ENCODE results near the gene ZCCHC7. TPM values are rescaled to one million over a fixed set of nuclear protein-coding genes. Genes with fewer than 3 reads are reported as not detected.

The ZCCHC7 gene
- total and polyA plus RNA-seq, 2 donors (not counting 3 experiments of a cell fraction or from before 2014, with no cell fraction given): 7.4 to 14.8 TPM

GRCh38 chr9:37201581-37201980 lies 81.2 kb downstream of the ZCCHC7 start:
- no TSS peak for BruUV-seq (replicated peaks)
- no peak overlapping the region for H3K27ac ChIP-seq (ENCODE audit: insufficient read depth, low read depth, low read length)
- intact Hi-C loops (cut with micrococcal nuclease) (loop anchor here (2.0 kb wide), 1 partner anchor 81 kb away; the partner anchor contains the start of gene ZCCHC7), dilution Hi-C loops (cut with MboI; ENCODE audit: extremely low pct_ligation_motif_present, low sequenced_read_pairs) (no loop called here)
- H3K4me3 ChIP-seq (replicated peaks in 1 of 3; ENCODE audit: insufficient read depth in 1 of 3, low read depth in 1 of 3, low read length in 3 of 3): no peak overlapping the region
- DNase-seq (ENCODE audit: low read depth, low spot score): no peak
- no peaks in the 10 kb centered on the region for H3K79me2 ChIP-seq (ENCODE audit: control insufficient read depth, insufficient read depth, low read length)
- H3K36me3 ChIP-seq (ENCODE audit: control insufficient read depth in 2 of 2, extremely low read depth in 1 of 2, insufficient read depth in 2 of 2, low read length in 2 of 2): no peaks in the 10 kb centered on the region
- H3K4me2 ChIP-seq (ENCODE audit: insufficient read depth, low read length): no peak overlapping the region
- TF ChIP-seq, protein P1, sequence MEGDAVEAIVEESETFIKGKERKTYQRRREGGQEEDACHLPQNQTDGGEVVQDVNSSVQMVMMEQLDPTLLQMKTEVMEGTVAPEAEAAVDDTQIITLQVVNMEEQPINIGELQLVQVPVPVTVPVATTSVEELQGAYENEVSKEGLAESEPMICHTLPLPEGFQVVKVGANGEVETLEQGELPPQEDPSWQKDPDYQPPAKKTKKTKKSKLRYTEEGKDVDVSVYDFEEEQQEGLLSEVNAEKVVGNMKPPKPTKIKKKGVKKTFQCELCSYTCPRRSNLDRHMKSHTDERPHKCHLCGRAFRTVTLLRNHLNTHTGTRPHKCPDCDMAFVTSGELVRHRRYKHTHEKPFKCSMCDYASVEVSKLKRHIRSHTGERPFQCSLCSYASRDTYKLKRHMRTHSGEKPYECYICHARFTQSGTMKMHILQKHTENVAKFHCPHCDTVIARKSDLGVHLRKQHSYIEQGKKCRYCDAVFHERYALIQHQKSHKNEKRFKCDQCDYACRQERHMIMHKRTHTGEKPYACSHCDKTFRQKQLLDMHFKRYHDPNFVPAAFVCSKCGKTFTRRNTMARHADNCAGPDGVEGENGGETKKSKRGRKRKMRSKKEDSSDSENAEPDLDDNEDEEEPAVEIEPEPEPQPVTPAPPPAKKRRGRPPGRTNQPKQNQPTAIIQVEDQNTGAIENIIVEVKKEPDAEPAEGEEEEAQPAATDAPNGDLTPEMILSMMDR (IDR thresholded peaks at IDR 0.05; ENCODE audit: extremely low read depth in 1 of 2, insufficient read depth in 1 of 2, low read depth in 1 of 2, low read length in 2 of 2): no peak
- TF ChIP-seq POLR2AphosphoS5 (IDR thresholded peaks at IDR 0.05; ENCODE audit: insufficient read depth, low read depth, low read length): no peak
- POLR2A ChIA-PET: no interaction called here
- no peaks in the 10 kb centered on the region for H3K9me1 ChIP-seq (replicated peaks; ENCODE audit: control insufficient read depth, extremely low read depth, insufficient read depth, low read length)
- H3K4me1 ChIP-seq (ENCODE audit: control insufficient read depth, extremely low read depth, insufficient read depth, low read length): peaks cover 27% of the 10 kb centered on the region
- CTCF ChIA-PET: interaction anchor here (1.0 to 1.4 kb wide), 3 partner anchors 11 to 40 kb away, joined by 3 read pairs; no protein-coding TSS in a partner anchor
- no peaks in the 10 kb centered on the region for H3K9me3 ChIP-seq (replicated peaks; ENCODE audit: control insufficient read depth, insufficient read depth, low read length)
- no peak overlapping the region for H3K9ac ChIP-seq (replicated peaks; ENCODE audit: extremely low read depth, insufficient read depth, low read length)
- no peak overlapping the region for H2AFZ ChIP-seq (ENCODE audit: low read depth, low read length)
- H4K20me1 ChIP-seq (replicated peaks; ENCODE audit: control insufficient read depth, extremely low read depth, insufficient read depth, low read length): no peaks in the 10 kb centered on the region
- no peak for FAIRE-seq
- no peaks in the 10 kb centered on the region for H3K27me3 ChIP-seq (ENCODE audit: control insufficient read depth in 2 of 2, insufficient read depth in 2 of 2, low read length in 2 of 2)

DNA sequence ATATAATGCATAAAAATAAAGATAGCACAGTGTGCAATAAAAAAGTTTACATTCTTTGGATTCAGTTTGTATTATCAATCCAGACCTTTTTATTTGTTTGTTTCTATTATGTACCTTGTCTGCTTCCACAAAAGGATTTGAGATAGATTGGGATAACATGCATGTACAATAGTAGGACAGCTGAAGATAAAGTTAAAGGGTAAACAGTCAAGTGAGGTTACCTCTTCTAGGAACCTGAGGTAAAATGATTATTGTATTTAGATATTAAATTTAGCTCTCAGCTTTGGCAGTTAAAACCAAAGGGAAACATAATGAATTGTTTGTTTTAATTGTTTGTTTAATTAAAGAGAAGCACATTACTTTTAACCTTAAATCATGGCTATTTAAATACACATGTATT lies 81.7 kb downstream of the ZCCHC7 start:
- TF ChIP-seq MYC (IDR thresholded peaks at IDR 0.05; ENCODE audit: low read depth, low read length) (no peak), JUN (IDR thresholded peaks at IDR 0.05; ENCODE audit: borderline replicate concordance, insufficient read depth, insufficient read length, low read depth) (no peak), EZH2 (IDR thresholded peaks at IDR 0.05; ENCODE audit: borderline replicate concordance, low read depth, low read length, severe bottlenecking) (no peak), POLR2AphosphoS5 (IDR thresholded peaks at IDR 0.05; ENCODE audit: insufficient read depth, low read depth, low read length) (no peak), GATA2 (IDR thresholded peaks at IDR 0.05; ENCODE audit: insufficient read depth, insufficient read length, low read depth, low read length) (no peak), FOS (IDR thresholded peaks at IDR 0.05; ENCODE audit: borderline replicate concordance, insufficient read depth, low read length) (no peak), POLR2A (IDR thresholded peaks at IDR 0.05; ENCODE audit: low read depth, low read length) (no peak)
- TF ChIP-seq, protein P2, sequence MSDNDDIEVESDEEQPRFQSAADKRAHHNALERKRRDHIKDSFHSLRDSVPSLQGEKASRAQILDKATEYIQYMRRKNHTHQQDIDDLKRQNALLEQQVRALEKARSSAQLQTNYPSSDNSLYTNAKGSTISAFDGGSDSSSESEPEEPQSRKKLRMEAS (IDR thresholded peaks at IDR 0.05; ENCODE audit: insufficient read depth, insufficient read length): no peak
- TF ChIP-seq, protein P1 (IDR thresholded peaks at IDR 0.05; ENCODE audit: extremely low read depth in 1 of 2, insufficient read depth in 1 of 2, low read depth in 1 of 2, low read length in 2 of 2): no peak
- Histone ChIP-seq H4K20me1 (replicated peaks; ENCODE audit: control insufficient read depth, extremely low read depth, insufficient read depth, low read length) (no peaks in the 10 kb centered on the region), H3K4me1 (ENCODE audit: control insufficient read depth, extremely low read depth, insufficient read depth, low read length) (peaks cover 23% of the 10 kb centered on the region), H3K9me1 (replicated peaks; ENCODE audit: control insufficient read depth, extremely low read depth, insufficient read depth, low read length) (no peaks in the 10 kb centered on the region), H3K79me2 (ENCODE audit: control insufficient read depth, insufficient read depth, low read length) (no peaks in the 10 kb centered on the region), H3K9ac (replicated peaks; ENCODE audit: extremely low read depth, insufficient read depth, low read length) (no peak overlapping the region), H3K36me3 (ENCODE audit: control insufficient read depth in 2 of 2, extremely low read depth in 1 of 2, insufficient read depth in 2 of 2, low read length in 2 of 2) (no peaks in the 10 kb centered on the region), H3K27me3 (ENCODE audit: control insufficient read depth in 2 of 2, insufficient read depth in 2 of 2, low read length in 2 of 2) (no peaks in the 10 kb centered on the region), H3K27ac (ENCODE audit: insufficient read depth, low read depth, low read length) (no peak overlapping the region), H3K4me2 (ENCODE audit: insufficient read depth, low read length) (no peak overlapping the region), H2AFZ (ENCODE audit: low read depth, low read length) (no peak overlapping the region), H3K4me3 (replicated peaks in 1 of 3; ENCODE audit: insufficient read depth in 1 of 3, low read depth in 1 of 3, low read length in 3 of 3) (no peak overlapping the region), H3K9me3 (replicated peaks; ENCODE audit: control insufficient read depth, insufficient read depth, low read length) (no peaks in the 10 kb centered on the region)
- BruUV-seq (replicated peaks): no TSS peak
- CTCF ChIA-PET: interaction anchor here (1.4 kb wide), 1 partner anchor 39 kb away, joined by 3 read pairs; no protein-coding TSS in a partner anchor
- DNase-seq (ENCODE audit: low read depth, low spot score) (no peak), FAIRE-seq (no peak)
- dilution Hi-C loops (cut with MboI; ENCODE audit: extremely low pct_ligation_motif_present, low sequenced_read_pairs) (no loop called here), intact Hi-C loops (cut with micrococcal nuclease) (no loop called here)
- POLR2A ChIA-PET: no interaction called here
